ENCODE measurements around the gene FTH1. TPM values are rescaled to one million over a fixed set of nuclear protein-coding genes. Genes with fewer than 3 reads are reported as not detected.

The FTH1 gene
- total and polyA plus RNA-seq, 2 of the 13 experiments (the other 11 are each of a cell fraction or from before 2014, with no cell fraction given): 607 to 760 TPM

- TF ChIP-seq ZGPAT (CRISPR knock-in tag; IDR thresholded peaks at IDR 0.05): peak; percentile 65; the same call in 1 of the 2 replicates
- peak; percentile 57 for TF ChIP-seq ERF (CRISPR knock-in tag; IDR thresholded peaks at IDR 0.05)
- TF ChIP-seq NR2F2 (IDR thresholded peaks at IDR 0.05; ENCODE audit: borderline replicate concordance, low read depth): peak; percentile 65; the same call in 1 of the 2 replicates
- peak; percentile 89 for TF ChIP-seq ZNF605 (CRISPR knock-in tag; IDR thresholded peaks at IDR 0.05)
- TF ChIP-seq ARNTL (CRISPR knock-in tag; IDR thresholded peaks at IDR 0.05): peak; percentile 39; the same call in 1 of the 2 replicates
- TF ChIP-seq REST (IDR thresholded peaks at IDR 0.05; ENCODE audit: borderline replicate concordance in 1 of 2, low read depth in 1 of 2, low read length in 2 of 2): peak in 1 of 2 experiments; percentile 78; a peak in 3 of 4 replicates
- 0 out of 2 replicates have a peak, but pooled peaks have one; percentile 21 for TF ChIP-seq ZMYM2 (CRISPR knock-in tag; IDR thresholded peaks at IDR 0.05)
- TF ChIP-seq TBX3 (IDR thresholded peaks at IDR 0.05; ENCODE audit: borderline replicate concordance): peak; percentile 58; the same call in 1 of the 2 replicates
- peak; percentile 67 for TF ChIP-seq ZNF331 (CRISPR knock-in tag; IDR thresholded peaks at IDR 0.05)
- TF ChIP-seq NFATC3 (CRISPR knock-in tag; IDR thresholded peaks at IDR 0.05): no peak
- peak; percentile 82 for TF ChIP-seq MAX (IDR thresholded peaks at IDR 0.05)
- peak; percentile 79; the same call in 1 of the 2 replicates for TF ChIP-seq ZSCAN25 (CRISPR knock-in tag; IDR thresholded peaks at IDR 0.05)
- TF ChIP-seq GLI4 (CRISPR knock-in tag; IDR thresholded peaks at IDR 0.05; ENCODE audit: borderline replicate concordance): peak; percentile 67; the same call in 1 of the 2 replicates
- peak; percentile 28 for TF ChIP-seq HNRNPLL (IDR thresholded peaks at IDR 0.05; ENCODE audit: low read depth, low read length, poor library complexity, severe bottlenecking)
- TF ChIP-seq FOXC1 (CRISPR knock-in tag; IDR thresholded peaks at IDR 0.05; ENCODE audit: borderline replicate concordance): 0 out of 2 replicates have a peak, but pooled peaks have one; percentile 32
- 0 out of 2 replicates have a peak, but pooled peaks have one; percentile 50 for TF ChIP-seq MEIS2 (CRISPR knock-in tag; IDR thresholded peaks at IDR 0.05)
- peak; percentile 28; the same call in 1 of the 2 replicates for TF ChIP-seq ZNF792 (CRISPR knock-in tag; IDR thresholded peaks at IDR 0.05)
- TF ChIP-seq ZKSCAN8 (CRISPR knock-in tag; IDR thresholded peaks at IDR 0.05; ENCODE audit: borderline replicate concordance): no peak
- peak; percentile 78; the same call in 1 of the 2 replicates for TF ChIP-seq KDM6A (CRISPR knock-in tag; IDR thresholded peaks at IDR 0.05; ENCODE audit: low read depth)
- TF ChIP-seq CCDC6 (CRISPR knock-in tag; IDR thresholded peaks at IDR 0.05): no peak; the same call in none of the 2 replicates
- TF ChIP-seq, protein P1, sequence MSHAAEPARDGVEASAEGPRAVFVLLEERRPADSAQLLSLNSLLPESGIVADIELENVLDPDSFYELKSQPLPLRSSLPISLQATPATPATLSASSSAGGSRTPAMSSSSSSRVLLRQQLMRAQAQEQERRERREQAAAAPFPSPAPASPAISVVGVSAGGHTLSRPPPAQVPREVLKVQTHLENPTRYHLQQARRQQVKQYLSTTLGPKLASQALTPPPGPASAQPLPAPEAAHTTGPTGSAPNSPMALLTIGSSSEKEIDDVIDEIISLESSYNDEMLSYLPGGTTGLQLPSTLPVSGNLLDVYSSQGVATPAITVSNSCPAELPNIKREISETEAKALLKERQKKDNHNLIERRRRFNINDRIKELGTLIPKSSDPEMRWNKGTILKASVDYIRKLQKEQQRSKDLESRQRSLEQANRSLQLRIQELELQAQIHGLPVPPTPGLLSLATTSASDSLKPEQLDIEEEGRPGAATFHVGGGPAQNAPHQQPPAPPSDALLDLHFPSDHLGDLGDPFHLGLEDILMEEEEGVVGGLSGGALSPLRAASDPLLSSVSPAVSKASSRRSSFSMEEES (CRISPR knock-in tag; IDR thresholded peaks at IDR 0.05): peak; percentile 95
- TF ChIP-seq POLR2AphosphoS2 (IDR thresholded peaks at IDR 0.05; ENCODE audit: low read depth, low read length): no peak
- TF ChIP-seq ZC3H13 (CRISPR knock-in tag; IDR thresholded peaks at IDR 0.05): peak; percentile 33; the same call in 1 of the 2 replicates
These were observed 44.0 kb downstream of the FTH1 start (continued) for GRCh38 chr11:61923166-61924063.

Measured in HepG2 (cell line).